Hepatocyte (in vitro differentiated cells): Measurements from ENCODE around the gene TOB2. TPM values are rescaled to one million over a fixed set of nuclear protein-coding genes. Genes with fewer than 3 reads are reported as not detected.

ENCODE experiments used
- DNase-seq: peaks from one replicate; pipeline ENCODE4 v3.0.0-alpha.2; 2016; ENCODE audit warnings: low spot score
- H2AFZ ChIP-seq: fragments of 200-600 bp; sonication (generic); 2 replicates; pipeline ENCODE4 v1.6.0; 2016; ENCODE audit warnings: antibody characterized with exemption, mild to moderate bottlenecking
- H3K27ac ChIP-seq: fragments of 200-600 bp; sonication (generic); 2 replicates; pipeline ENCODE4 v1.5.1; 2016; ENCODE audit warnings: mild to moderate bottlenecking
- H3K27me3 ChIP-seq: fragments of 200-600 bp; sonication (generic); 2 replicates; pipeline ENCODE4 v1.6.1; 2016
- H3K36me3 ChIP-seq: fragments of 200-600 bp; sonication (generic); replicated peaks from 2 replicates; pipeline ENCODE4 v1.5.1; 2016; ENCODE audit warnings: low read depth; ENCODE audit not compliant: insufficient read depth
- H3K4me1 ChIP-seq: fragments of 200-600 bp; sonication (generic); 2 replicates; pipeline ENCODE4 v1.5.1; 2016; ENCODE audit warnings: mild to moderate bottlenecking, moderate library complexity; ENCODE audit not compliant: insufficient read depth
- H3K4me2 ChIP-seq: fragments of 200-600 bp; sonication (generic); 2 replicates; pipeline ENCODE4 v1.6.0; 2016
- H3K4me3 ChIP-seq: fragments of 200-600 bp; sonication (generic); 2 replicates; pipeline ENCODE4 v1.5.1; 2016; ENCODE audit warnings: mild to moderate bottlenecking
- H3K79me2 ChIP-seq: fragments of 200-600 bp; sonication (generic); 2 replicates; pipeline ENCODE4 v1.6.0; 2017; ENCODE audit warnings: mild to moderate bottlenecking
- H3K9me2 ChIP-seq: fragments of 200-600 bp; sonication (generic); replicated peaks from 2 replicates; pipeline ENCODE4 v1.6.0; 2017; ENCODE audit warnings: mild to moderate bottlenecking; ENCODE audit not compliant: insufficient read depth
- H3K9me3 ChIP-seq: fragments of 200-600 bp; sonication (generic); 2 replicates; pipeline ENCODE4 v1.5.1; 2016; ENCODE audit warnings: low read depth, mild to moderate bottlenecking
- H4K20me1 ChIP-seq: fragments of 200-600 bp; sonication (generic); 2 replicates; pipeline ENCODE4 v1.6.0; 2016; ENCODE audit warnings: mild to moderate bottlenecking; ENCODE audit not compliant: insufficient read depth, poor library complexity, severe bottlenecking
- EZH2 ChIP-seq: fragments of 200-600 bp; sonication (generic); IDR thresholded peaks from 2 replicates; pipeline ENCODE4 v1.6.1; 2016; ENCODE audit warnings: antibody characterized with exemption, mild to moderate bottlenecking, borderline replicate concordance
- EZH2phosphoT487 ChIP-seq: fragments of 200-600 bp; sonication (generic); IDR thresholded peaks from one replicate; pipeline ENCODE4 v1.6.1; 2018; ENCODE audit warnings: antibody characterized with exemption, mild to moderate bottlenecking, low read depth, moderate library complexity; ENCODE audit not compliant: unreplicated experiment, severe bottlenecking
- WGBS: methylation state at CpG from one replicate; pipeline ENCODE4 v1.1.6; 2016; ENCODE audit warnings: low lambda C conversion rate; ENCODE audit errors: missing lambda C conversion rate; 5-methylcytosine and 5-hydroxymethylcytosine counted together
- polyA plus RNA-seq: library from polyadenylated mRNA; unstranded; fragments of >200 nt; fragmentation: Nextera tagmentation; extraction: Ambion mirVana; gene quantifications from 2 replicates; pipeline ENCODE4 v1.2.1, GENCODE V29; 2016
- total RNA-seq: library from RNA; depleted of rRNA; stranded (reverse); fragments of >200 nt; gene quantifications from 2 replicates; pipeline ENCODE4 v1.2.3, GENCODE V29; 2014
- TF ChIP-seq, protein P1 (sequence below): fragments of 200-600 bp; sonication (generic); IDR thresholded peaks from 2 replicates; pipeline ENCODE4 v1.5.1; 2016; ENCODE audit warnings: antibody characterized with exemption, mild to moderate bottlenecking; ENCODE audit not compliant: poor library complexity

Gene TOB2
- total and polyA plus RNA-seq, 2 experiments from 2014 or later: 37.8 to 38.5 TPM

DNA sequence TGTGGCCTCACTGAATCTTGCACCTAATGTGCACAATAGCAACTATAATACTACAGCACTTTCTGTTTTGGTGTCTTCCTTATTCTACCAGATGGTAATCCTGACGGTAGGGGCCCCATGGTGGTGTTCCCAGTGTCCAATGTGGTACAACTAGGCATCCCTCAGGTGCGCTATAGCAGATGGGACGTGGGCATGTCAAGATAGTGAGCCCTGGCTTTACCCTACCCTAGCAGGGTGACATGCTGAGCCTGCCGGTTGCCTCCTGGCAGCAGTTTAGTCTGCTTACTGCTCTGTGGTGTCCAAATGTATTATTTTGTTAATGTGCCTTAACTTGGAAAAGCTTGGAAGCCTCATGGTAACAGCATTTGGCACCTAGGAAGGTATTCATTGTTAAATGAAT, 41.5 kb upstream of the TOB2 start:
- peak overlapping the region; percentile 14 for H3K4me2 ChIP-seq
- no peaks in the 10 kb centered on the region for H3K36me3 ChIP-seq
- H2AFZ ChIP-seq: no peak overlapping the region
- no peak overlapping the region for H3K4me3 ChIP-seq
- no peak for TF ChIP-seq EZH2phosphoT487
- TF ChIP-seq EZH2: no peak
- TF ChIP-seq, protein P1, sequence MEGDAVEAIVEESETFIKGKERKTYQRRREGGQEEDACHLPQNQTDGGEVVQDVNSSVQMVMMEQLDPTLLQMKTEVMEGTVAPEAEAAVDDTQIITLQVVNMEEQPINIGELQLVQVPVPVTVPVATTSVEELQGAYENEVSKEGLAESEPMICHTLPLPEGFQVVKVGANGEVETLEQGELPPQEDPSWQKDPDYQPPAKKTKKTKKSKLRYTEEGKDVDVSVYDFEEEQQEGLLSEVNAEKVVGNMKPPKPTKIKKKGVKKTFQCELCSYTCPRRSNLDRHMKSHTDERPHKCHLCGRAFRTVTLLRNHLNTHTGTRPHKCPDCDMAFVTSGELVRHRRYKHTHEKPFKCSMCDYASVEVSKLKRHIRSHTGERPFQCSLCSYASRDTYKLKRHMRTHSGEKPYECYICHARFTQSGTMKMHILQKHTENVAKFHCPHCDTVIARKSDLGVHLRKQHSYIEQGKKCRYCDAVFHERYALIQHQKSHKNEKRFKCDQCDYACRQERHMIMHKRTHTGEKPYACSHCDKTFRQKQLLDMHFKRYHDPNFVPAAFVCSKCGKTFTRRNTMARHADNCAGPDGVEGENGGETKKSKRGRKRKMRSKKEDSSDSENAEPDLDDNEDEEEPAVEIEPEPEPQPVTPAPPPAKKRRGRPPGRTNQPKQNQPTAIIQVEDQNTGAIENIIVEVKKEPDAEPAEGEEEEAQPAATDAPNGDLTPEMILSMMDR: no peak
- WGBS: 78% methylated on average over 4 of the region's 4 CpGs
- H3K9me2 ChIP-seq: no peaks in the 10 kb centered on the region
- H3K4me1 ChIP-seq: peaks cover 43% of the 10 kb centered on the region
- no peaks in the 10 kb centered on the region for H3K9me3 ChIP-seq
- DNase-seq: no peak
- H4K20me1 ChIP-seq: peaks cover 59% of the 10 kb centered on the region
- H3K27me3 ChIP-seq: no peaks in the 10 kb centered on the region
- peak overlapping the region; percentile 68 for H3K27ac ChIP-seq
- peaks cover 94% of the 10 kb centered on the region for H3K79me2 ChIP-seq

DNA sequence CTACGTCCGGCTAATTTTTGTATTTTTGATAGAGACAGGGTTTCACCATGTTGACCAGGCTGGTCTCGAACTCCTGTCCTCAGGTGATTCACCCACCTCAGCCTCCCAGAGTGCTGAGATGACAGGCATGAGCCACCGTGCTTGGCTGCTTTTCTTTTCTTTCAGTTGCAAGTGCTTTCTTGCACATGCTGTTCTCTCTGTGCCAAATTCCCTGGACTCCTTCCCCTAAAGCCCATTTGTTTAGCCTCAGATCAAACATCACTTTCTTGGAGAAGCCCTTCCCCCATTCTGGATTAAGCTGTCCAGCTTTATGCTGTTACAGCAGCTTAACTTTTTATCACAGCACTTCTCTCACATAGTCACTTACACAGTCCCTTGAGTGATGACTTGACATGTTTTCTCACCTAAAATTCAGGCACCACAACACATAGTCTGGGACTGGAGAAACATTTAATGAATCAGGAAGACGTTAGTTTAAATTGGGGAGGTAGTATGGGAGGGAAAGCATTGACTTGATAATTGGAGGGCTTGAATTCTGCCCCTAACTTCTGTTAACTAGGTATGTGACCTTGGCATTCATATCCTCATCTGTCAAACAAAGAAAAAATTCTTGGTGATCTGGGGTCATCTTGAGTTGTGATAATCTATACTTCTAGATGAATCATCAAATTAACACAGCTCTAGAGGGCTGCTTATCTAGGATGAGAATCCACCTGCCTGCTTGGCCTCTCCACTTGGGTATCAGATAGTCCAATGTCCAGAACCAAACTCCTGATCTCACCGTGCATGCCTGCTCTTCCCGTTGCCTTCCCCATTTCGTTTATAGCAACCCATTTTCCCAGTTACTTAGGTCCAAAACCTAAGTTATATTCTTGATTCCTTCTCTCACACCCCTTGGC, 40.7 kb upstream of the TOB2 start:
- Histone ChIP-seq H4K20me1 (peaks cover 60% of the 10 kb centered on the region), H3K4me3 (no peak overlapping the region), H3K4me2 (peak overlapping the region; percentile 52), H3K27me3 (no peaks in the 10 kb centered on the region), H3K9me2 (no peaks in the 10 kb centered on the region), H2AFZ (no peak overlapping the region), H3K36me3 (no peaks in the 10 kb centered on the region), H3K79me2 (peaks cover 94% of the 10 kb centered on the region), H3K4me1 (peaks cover 43% of the 10 kb centered on the region), H3K9me3 (no peaks in the 10 kb centered on the region), H3K27ac (peak overlapping the region; percentile 70)
- DNase-seq: peak; percentile 37
- TF ChIP-seq EZH2 (no peak), EZH2phosphoT487 (no peak)
- TF ChIP-seq, protein P1: no peak
- WGBS: 65% methylated on average over 8 of the region's 8 CpGs

DNA sequence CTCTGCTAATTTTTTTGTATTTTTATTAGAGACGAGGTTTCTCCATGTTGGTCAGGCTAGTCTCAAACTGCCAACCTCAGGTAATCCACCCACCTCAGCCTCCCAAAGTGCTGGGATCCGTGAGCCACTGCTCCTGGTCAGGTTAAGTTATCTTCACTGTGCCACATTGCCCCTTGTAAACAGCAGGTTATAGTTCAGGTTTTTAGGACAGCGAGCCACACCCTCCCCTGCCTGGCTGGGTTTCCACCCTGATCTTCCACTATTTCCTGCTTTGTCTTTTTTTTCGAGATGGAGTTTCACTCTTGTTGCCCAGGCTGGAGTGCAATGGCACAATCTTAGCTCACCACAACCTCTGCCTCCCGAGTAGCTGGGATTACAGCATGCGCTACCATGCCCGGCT, 38.4 kb upstream of the TOB2 start:
- Histone ChIP-seq H2AFZ (no peak overlapping the region), H3K27ac (peak overlapping the region; percentile 32), H3K27me3 (no peaks in the 10 kb centered on the region), H3K9me3 (no peaks in the 10 kb centered on the region), H3K4me2 (peak overlapping the region; percentile 38), H3K9me2 (no peaks in the 10 kb centered on the region), H3K4me3 (no peak overlapping the region), H4K20me1 (peaks cover 58% of the 10 kb centered on the region), H3K4me1 (peaks cover 44% of the 10 kb centered on the region), H3K36me3 (no peaks in the 10 kb centered on the region), H3K79me2 (peaks cover 96% of the 10 kb centered on the region)
- no peak for DNase-seq
- TF ChIP-seq EZH2 (no peak), EZH2phosphoT487 (no peak)
- TF ChIP-seq, protein P1: no peak
- WGBS: 85% methylated on average over 7 of the region's 7 CpGs
